Pancreas (tissue), 10 donors: ENCODE measurements around the gene POLDIP3. TPM values are rescaled to one million over a fixed set of nuclear protein-coding genes. Genes with fewer than 3 reads are reported as not detected.
"Not testable (repeated sequence)": the region's sequence is repeated elsewhere in the genome, so short reads cannot be mapped to it uniquely, and the experiment has no call there.

ENCODE experiments used
- ATAC-seq, 4 donors: fragments of 200-7000 bp; cut with Tn5 transposase; one replicate each; pipeline versions ENCODE4 v1.8.0 to v1.9.1; 2020; ENCODE audit warnings: mild to moderate bottlenecking in 4 of 4, moderate library complexity in 4 of 4
- DNase-seq, 6 donors: peaks; one replicate each; pipeline ENCODE4 v3.0.0-alpha.2; 2020
- FAIRE-seq: peaks from 2 replicates; lab custom pipeline; 2012; peaks lifted over from hg19 to GRCh38; lab: Jason Lieb, UNC
- H3K27ac ChIP-seq, 4 donors: fragments of 200-600 bp; sonication (generic); 1 replicate in 3 of 4; 2 replicates in 1 of 4; pipeline versions ENCODE4 v1.5.0 to v1.8.0; 2020
- H3K27me3 ChIP-seq, 4 donors: fragments of 200-600 bp; one replicate each; pipeline ENCODE4 v1.8.0; 2021
- H3K36me3 ChIP-seq, 3 donors: fragments of 200-600 bp; sonication (generic) in 1 of 3; one replicate each; pipeline versions ENCODE4 v1.5.0 to v1.8.0; 2020 to 2021
- H3K4me1 ChIP-seq, 3 donors: fragments of 200-600 bp; one replicate each; pipeline ENCODE4 v1.8.0; 2021
- H3K4me3 ChIP-seq, 4 donors: fragments of 200-600 bp; sonication (generic) in 2 of 4; one replicate each; pipeline versions ENCODE4 v1.5.0 to v1.8.0; 2020 to 2021
- H3K9me3 ChIP-seq, 4 donors: fragments of 200-600 bp; one replicate each; pipeline ENCODE4 v1.8.0; 2021
- CTCF ChIP-seq, 4 donors: fragments of 200-600 bp; sonication (generic) in 3 of 4; IDR thresholded peaks; one replicate each; pipeline versions ENCODE4 v1.5.0 to v1.8.0; 2021; ENCODE audit warnings: antibody characterized with exemption in 4 of 4
- WGBS, 2 donors: extraction: QIAGEN DNeasy Blood & Tissue Kit; methylation state at CpG; one replicate each; pipeline ENCODE4 v1.1.7; 2013; 5-methylcytosine and 5-hydroxymethylcytosine counted together
- intact Hi-C, 3 donors: fragments of 100-400 bp; cut with DNase I; formaldehyde crosslinking; loops; one replicate each; pipeline versions ENCODE4 v1.11.1 to v1.14.2; 2022
- polyA plus RNA-seq, 2 donors: library from polyadenylated mRNA; stranded (reverse); fragments of 200-250 nt; gene quantifications; one replicate each; pipeline ENCODE4 v1.2.3, GENCODE V29; 2013
- total RNA-seq, 6 donors: library from RNA; stranded (reverse); fragmentation: NEBNext Ultra II Directional in 4 of 6; extraction: Animal tissue kit (Norgen Biotek cat#: 25700) in 4 of 6; gene quantifications; one replicate each; pipeline versions ENCODE4 v1.2.1 to v1.2.4, GENCODE V29; 2021 to 2023
- donor health status: healthy with polysubstance abuse.
- donor health status: DM: no; HTN: no; CAD: no; lungs with moderate emphysema.
- donor health status: DM: no; HTN: no; CAD: no.
- donor health status: control.
- donor health status: control.
- donor health status: Bipolar disorder and iron deficiency.
- donor health status: DM: yes; HTN: yes; CAD: no.
- donor health status: DM: no; HTN: no; CAD: no.
- donor health status: DM: no; HTN: no; CAD: no.
- donor health status: DM: yes; HTN: yes; CAD: no.

POLDIP3 gene
- total and polyA plus RNA-seq, 8 donors, result 14.6 to 35.2 (median 28.2) TPM

GRCh38 chr22:42570580-42570979 is 44.1 kb downstream of the POLDIP3 start:
- FAIRE-seq, H3K27me3 ChIP-seq, H3K4me3 ChIP-seq, ATAC-seq, intact Hi-C loops, H3K9me3 ChIP-seq, H3K36me3 ChIP-seq, H3K4me1 ChIP-seq, H3K27ac ChIP-seq, DNase-seq: not testable (repeated sequence)
- 85 to 87% methylated on average over 8 to 9 of the region's 9 CpGs for WGBS, 2 donors

GRCh38 chr22:42567950-42568349 is 46.7 kb downstream of the POLDIP3 start:
- H3K36me3 ChIP-seq, H3K27me3 ChIP-seq, H3K9me3 ChIP-seq, intact Hi-C loops, DNase-seq, ATAC-seq, FAIRE-seq, H3K4me3 ChIP-seq, H3K27ac ChIP-seq, H3K4me1 ChIP-seq: not testable (repeated sequence)
- WGBS, 2 donors, result 74 to 75% methylated on average over 5 of the region's 6 CpGs

- H3K4me3 ChIP-seq, result no peak overlapping the region
- peaks cover 0 to 6% (median 0%) of the 10 kb centered on the region in 3 donors for H3K4me1 ChIP-seq
- TF ChIP-seq CTCF (IDR thresholded peaks at IDR 0.05), result no peak
- no peaks in the 10 kb centered on the region for H3K9me3 ChIP-seq
- ATAC-seq (no peak), FAIRE-seq (no peak), DNase-seq (no peak)
- H3K27ac ChIP-seq, result no peak overlapping the region
- WGBS, 2 donors, result 95 to 96% methylated on average over 12 of the region's 12 CpGs
- intact Hi-C loops, result no loop called here
- no peaks in the 10 kb centered on the region for H3K36me3 ChIP-seq
- no peaks in the 10 kb centered on the region for H3K27me3 ChIP-seq
Observed at GRCh38 chr22:42565956-42566355, 48.7 kb downstream of the POLDIP3 start.

GRCh38 chr22:42564699-42565098 is 50.0 kb downstream of the POLDIP3 start:
- Histone ChIP-seq H3K4me3 (no peak overlapping the region), H3K27ac (no peak overlapping the region), H3K9me3 (no peaks in the 10 kb centered on the region), H3K27me3 (no peaks in the 10 kb centered on the region), H3K36me3 (no peaks in the 10 kb centered on the region), H3K4me1 (peaks cover 0 to 6% (median 0%) of the 10 kb centered on the region in 3 donors)
- 97 to 98% methylated on average over 17 of the region's 17 CpGs for WGBS, 2 donors
- ATAC-seq (no peak), DNase-seq (no peak), FAIRE-seq (no peak)
- no peak for TF ChIP-seq CTCF (IDR thresholded peaks at IDR 0.05)
- intact Hi-C loops, result no loop called here

GRCh38 chr22:42563943-42564342 is 50.7 kb downstream of the POLDIP3 start:
- 88 to 89% methylated on average over 1 to 3 of the region's 3 CpGs for WGBS, 2 donors
- H3K27ac ChIP-seq, H3K27me3 ChIP-seq, H3K4me3 ChIP-seq, DNase-seq, H3K4me1 ChIP-seq, intact Hi-C loops, H3K36me3 ChIP-seq, H3K9me3 ChIP-seq, ATAC-seq, FAIRE-seq: not testable (repeated sequence)

- peaks cover 0 to 6% (median 0%) of the 10 kb centered on the region in 3 donors for H3K4me1 ChIP-seq
- no peak overlapping the region for H3K27ac ChIP-seq
- H3K36me3 ChIP-seq, result no peaks in the 10 kb centered on the region
- intact Hi-C loops, result no loop called here
- FAIRE-seq, result no peak
- no peaks in the 10 kb centered on the region for H3K27me3 ChIP-seq
- no peak for DNase-seq
- H3K4me3 ChIP-seq, result no peak overlapping the region
- ATAC-seq, result peak in 1 of 4 donors; percentile 4
- WGBS, 2 donors, result 72 to 74% methylated on average over 2 of the region's 2 CpGs
- H3K9me3 ChIP-seq, result no peaks in the 10 kb centered on the region
- no peak for TF ChIP-seq CTCF (IDR thresholded peaks at IDR 0.05)
Observed at GRCh38 chr22:42562684-42563083, 52.0 kb downstream of the POLDIP3 start.
